ENCODE data around the gene SLC25A47. TPM values are rescaled to one million over a fixed set of nuclear protein-coding genes. Genes with fewer than 3 reads are reported as not detected.
A peak's percentile ranks its signal among the peaks of the same experiment; 100 is the strongest.
"Not testable (repeated sequence)": the region's sequence is repeated elsewhere in the genome, so short reads cannot be mapped to it uniquely, and the experiment has no call there.

The SLC25A47 gene
- total RNA-seq, result not detected
- 0.08 TPM for polyA plus RNA-seq

- Histone ChIP-seq H3K27ac (ENCODE audit: low read depth) (no peak within 1 kb of the TSS), H3K36me3 (ENCODE audit: insufficient read depth) (no peaks in the 10 kb centered on the region), H3K4me3 (ENCODE audit: low read depth, low read length) (no peak within 1 kb of the TSS), H3K4me1 (ENCODE audit: insufficient read depth) (no peaks in the 10 kb centered on the region)
- 89% methylated on average over 16 of the region's 16 CpGs for WGBS
- DNase-seq (ENCODE audit: extremely low spot score), result no peak
These were observed at the start of gene SLC25A47 for GRCh38 chr14:100323121-100323941. TSS of gene SLC25A47 (plus strand) at chr14:100323339. CDS start at chr14:100323415, 76 bp downstream.

- no peak for DNase-seq (ENCODE audit: extremely low spot score)
- Histone ChIP-seq H3K4me1 (ENCODE audit: insufficient read depth) (no peaks in the 10 kb centered on the region), H3K36me3 (ENCODE audit: insufficient read depth) (no peaks in the 10 kb centered on the region), H3K4me3 (ENCODE audit: low read depth, low read length) (no peak overlapping the region), H3K27ac (ENCODE audit: low read depth) (no peak overlapping the region)
- WGBS, result 96% methylated on average over 4 of the region's 4 CpGs
These were observed 48.9 kb upstream of the SLC25A47 start for GRCh38 chr14:100274250-100274649.

- H3K4me1 ChIP-seq (ENCODE audit: insufficient read depth), result no peaks in the 10 kb centered on the region
- WGBS, result 61% methylated on average over 7 of the region's 7 CpGs
- H3K4me3 ChIP-seq (ENCODE audit: low read depth, low read length), result no peak overlapping the region
- H3K36me3 ChIP-seq (ENCODE audit: insufficient read depth), result no peaks in the 10 kb centered on the region
- no peak overlapping the region for H3K27ac ChIP-seq (ENCODE audit: low read depth)
- DNase-seq (ENCODE audit: extremely low spot score), result no peak
These were observed 47.9 kb upstream of the SLC25A47 start for GRCh38 chr14:100275214-100275613.

GRCh38 chr14:100278702-100279101 lies 44.4 kb upstream of the SLC25A47 start:
- DNase-seq (ENCODE audit: extremely low spot score), result no peak
- 75% methylated on average over 8 of the region's 8 CpGs for WGBS
- H3K4me1 ChIP-seq (ENCODE audit: insufficient read depth), result no peaks in the 10 kb centered on the region

GRCh38 chr14:100279133-100279532 lies 44.0 kb upstream of the SLC25A47 start:
- H3K36me3 ChIP-seq (ENCODE audit: insufficient read depth), result no peaks in the 10 kb centered on the region
- H3K27ac ChIP-seq (ENCODE audit: low read depth), result no peak overlapping the region
- WGBS, result 85% methylated on average over 2 of the region's 2 CpGs
- no peak for DNase-seq (ENCODE audit: extremely low spot score)
- H3K4me3 ChIP-seq (ENCODE audit: low read depth, low read length), result no peak overlapping the region
- no peaks in the 10 kb centered on the region for H3K4me1 ChIP-seq (ENCODE audit: insufficient read depth)

More at GRCh38 chr14:100278702-100279101, 44.4 kb upstream of the SLC25A47 start:
- Histone ChIP-seq H3K36me3 (ENCODE audit: insufficient read depth) (no peaks in the 10 kb centered on the region), H3K4me3 (ENCODE audit: low read depth, low read length) (no peak overlapping the region), H3K27ac (ENCODE audit: low read depth) (no peak overlapping the region)

- no peak overlapping the region for H3K4me3 ChIP-seq (ENCODE audit: low read depth, low read length)
- no peak for DNase-seq (ENCODE audit: extremely low spot score)
- no peak overlapping the region for H3K27ac ChIP-seq (ENCODE audit: low read depth)
- WGBS, result 92% methylated on average over 8 of the region's 8 CpGs
- H3K36me3 ChIP-seq (ENCODE audit: insufficient read depth), result no peaks in the 10 kb centered on the region
- no peaks in the 10 kb centered on the region for H3K4me1 ChIP-seq (ENCODE audit: insufficient read depth)
These were observed 43.6 kb upstream of the SLC25A47 start for GRCh38 chr14:100279563-100279962.

- Histone ChIP-seq H3K4me1 (ENCODE audit: insufficient read depth) (no peaks in the 10 kb centered on the region), H3K36me3 (ENCODE audit: insufficient read depth) (no peaks in the 10 kb centered on the region), H3K27ac (ENCODE audit: low read depth) (no peak overlapping the region), H3K4me3 (ENCODE audit: low read depth, low read length) (no peak overlapping the region)
- 62% methylated on average over 11 of the region's 11 CpGs for WGBS
- DNase-seq (ENCODE audit: extremely low spot score), result no peak
These were observed 41.7 kb upstream of the SLC25A47 start for GRCh38 chr14:100281286-100282082.

GRCh38 chr14:100282083-100282350 lies 41.1 kb upstream of the SLC25A47 start:
- Histone ChIP-seq H3K4me1 (ENCODE audit: insufficient read depth) (no peaks in the 10 kb centered on the region), H3K36me3 (ENCODE audit: insufficient read depth) (no peaks in the 10 kb centered on the region), H3K27ac (ENCODE audit: low read depth) (no peak overlapping the region), H3K4me3 (ENCODE audit: low read depth, low read length) (no peak overlapping the region)
- 88% methylated on average over 7 of the region's 7 CpGs for WGBS
- no peak for DNase-seq (ENCODE audit: extremely low spot score)

- Histone ChIP-seq H3K36me3 (ENCODE audit: insufficient read depth) (no peaks in the 10 kb centered on the region), H3K4me3 (ENCODE audit: low read depth, low read length) (no peak overlapping the region), H3K27ac (ENCODE audit: low read depth) (no peak overlapping the region), H3K4me1 (ENCODE audit: insufficient read depth) (no peaks in the 10 kb centered on the region)
- 86% methylated on average over 9 of the region's 9 CpGs for WGBS
- DNase-seq (ENCODE audit: extremely low spot score), result no peak
These were observed 40.2 kb upstream of the SLC25A47 start for GRCh38 chr14:100282766-100283419.

- not testable (repeated sequence) for H3K4me1 ChIP-seq (ENCODE audit: insufficient read depth); H3K36me3 ChIP-seq (ENCODE audit: insufficient read depth); DNase-seq (ENCODE audit: extremely low spot score); H3K27ac ChIP-seq (ENCODE audit: low read depth); H3K4me3 ChIP-seq (ENCODE audit: low read depth, low read length)
- WGBS, result 94% methylated on average over 9 of the region's 9 CpGs
These were observed 39.7 kb upstream of the SLC25A47 start for GRCh38 chr14:100283436-100283835.

GRCh38 chr14:100283984-100284881 lies 38.9 kb upstream of the SLC25A47 start:
- no peak overlapping the region for H3K27ac ChIP-seq (ENCODE audit: low read depth)
- H3K36me3 ChIP-seq (ENCODE audit: insufficient read depth), result no peaks in the 10 kb centered on the region
- no peak overlapping the region for H3K4me3 ChIP-seq (ENCODE audit: low read depth, low read length)
- no peak for DNase-seq (ENCODE audit: extremely low spot score)
- WGBS, result 60% methylated on average over 26 of the region's 26 CpGs
- no peaks in the 10 kb centered on the region for H3K4me1 ChIP-seq (ENCODE audit: insufficient read depth)

- Histone ChIP-seq H3K27ac (ENCODE audit: low read depth) (peak overlapping the region; percentile 75), H3K4me3 (ENCODE audit: low read depth, low read length) (peak overlapping the region; percentile 68), H3K4me1 (ENCODE audit: insufficient read depth) (no peaks in the 10 kb centered on the region), H3K36me3 (ENCODE audit: insufficient read depth) (no peaks in the 10 kb centered on the region)
- WGBS, result 1% methylated on average over 82 of the region's 82 CpGs
- DNase-seq (ENCODE audit: extremely low spot score), result no peak
These were observed 37.9 kb upstream of the SLC25A47 start for GRCh38 chr14:100285021-100285912.
